Cardiac fibroblast (primary cell): ENCODE data around the gene ETFB.
A peak's percentile ranks its signal among the peaks of the same experiment; 100 is the strongest.

Source experiments
- DNase-seq, 2 donors: peaks; one replicate each; pipeline versions ENCODE4 v3.0.0 to v3.0.0-alpha.2; 2010; ENCODE audit warnings: low read depth in 2 of 2
- H3K4me3 ChIP-seq, 2 donors: replicated peaks in 1 of 2; 1 replicate in 1 of 2; 2 replicates in 1 of 2; pipeline ENCODE4 v1.5.1; 2011; ENCODE audit warnings: low read depth in 2 of 2, low read length in 2 of 2, mild to moderate bottlenecking in 2 of 2, moderate library complexity in 1 of 2
- CTCF ChIP-seq: IDR thresholded peaks from one replicate; pipeline ENCODE4 v1.5.1; 2011; ENCODE audit warnings: low read depth, mild to moderate bottlenecking, low read length, inconsistent platforms

ETFB gene

GRCh38 chr19:51367255-51367564, 1.0 kb upstream of the ETFB start:
- peak overlapping the region; percentile 58 to 80 for H3K4me3 ChIP-seq
- no peak for TF ChIP-seq CTCF
- DNase-seq, result no peak

- DNase-seq, result peak; percentile 98 to 99
- no peak for TF ChIP-seq CTCF
- H3K4me3 ChIP-seq, result peak overlapping the region; percentile 86 to 92
Observed at GRCh38 chr19:51366389-51367254, 434 bp upstream of the ETFB start.

- DNase-seq, result peak; percentile 66 to 78
- H3K4me3 ChIP-seq, result peak overlapping the region; percentile 86 to 92
- peak; percentile 13 for TF ChIP-seq CTCF
Observed at GRCh38 chr19:51365211-51365964, 800 bp downstream of the ETFB start.

- DNase-seq, result peak; percentile 13 to 38
- no peak for TF ChIP-seq CTCF
- H3K4me3 ChIP-seq, result no peak overlapping the region
Observed at GRCh38 chr19:51364200-51365106, 1.7 kb downstream of the ETFB start.

- no peak for DNase-seq
- no peak for TF ChIP-seq CTCF
- no peak overlapping the region for H3K4me3 ChIP-seq
Observed at GRCh38 chr19:51361239-51361638, 4.9 kb downstream of the ETFB start.

- DNase-seq, result peak; percentile 85 to 93
- no peak for TF ChIP-seq CTCF
- H3K4me3 ChIP-seq, result no peak overlapping the region
Observed at GRCh38 chr19:51359294-51359693, 6.9 kb downstream of the ETFB start.
